Body of pancreas (tissue), 4 donors: ENCODE data around the gene AUTS2. TPM values are rescaled to one million over a fixed set of nuclear protein-coding genes. Genes with fewer than 3 reads are reported as not detected.

Experiments
- ATAC-seq: fragments of 150-250 bp; one replicate; pipeline ENCODE4 v1.9.1; 2016
- DNase-seq, 4 donors: peaks; one replicate each; pipeline ENCODE4 v3.0.0-alpha.2; 2019
- H3K27ac ChIP-seq, 4 donors: fragments of 200-600 bp; sonication (generic); 1 replicate in 3 of 4; 2 replicates in 1 of 4; pipeline versions ENCODE4 v1.5.1 to v1.6.1; 2016 to 2019; ENCODE audit warnings: mild to moderate bottlenecking in 1 of 4, mixed read lengths in 1 of 4, moderate library complexity in 1 of 4
- H3K27me3 ChIP-seq, 2 donors: fragments of 200-600 bp; sonication (generic); one replicate each; pipeline ENCODE4 v1.6.0; 2016; ENCODE audit warnings: mild to moderate bottlenecking in 1 of 2
- H3K36me3 ChIP-seq, 2 donors: fragments of 200-600 bp; sonication (generic); replicated peaks in 1 of 2; 2 replicates each; pipeline ENCODE4 v1.5.1; 2016; ENCODE audit warnings: low read depth in 2 of 2; ENCODE audit not compliant: insufficient read depth in 1 of 2
- H3K4me1 ChIP-seq: fragments of 200-600 bp; sonication (generic); one replicate; pipeline ENCODE4 v1.6.0; 2016
- H3K4me3 ChIP-seq, 2 donors: fragments of 200-600 bp; sonication (generic); 1 replicate in 1 of 2; 2 replicates in 1 of 2; pipeline ENCODE4 v1.5.1; 2016 to 2019
- H3K9me3 ChIP-seq, 3 donors: fragments of 200-600 bp; sonication (generic); 1 replicate in 2 of 3; 2 replicates in 1 of 3; pipeline ENCODE4 v1.5.1; 2016
- POLR2A ChIP-seq, 3 donors: fragments of 450-650 bp; IDR thresholded peaks; one replicate each; pipeline ENCODE4 v1.6.1; 2016; ENCODE audit warnings: antibody characterized with exemption in 3 of 3, mild to moderate bottlenecking in 2 of 3
- WGBS, 2 donors: methylation state at CpG; one replicate each; pipeline ENCODE4 v1.1.5; 2017; 5-methylcytosine and 5-hydroxymethylcytosine counted together
- intact Hi-C: fragments of 100-400 bp; cut with DNase I; formaldehyde crosslinking; loops from one replicate; pipeline ENCODE4 v1.15.1; 2023
- total RNA-seq, 2 donors: library from RNA; depleted of rRNA; stranded (reverse); fragments of >200 nt; gene quantifications; one replicate each; pipeline ENCODE4 v1.1.0, GENCODE V29; 2016
- TF ChIP-seq, protein P1 (sequence below), 7 experiments: fragments of 450-650 bp in 4 of 7; fragments of 200-600 bp in 3 of 7; sonication (generic) in 3 of 7; IDR thresholded peaks; one replicate each; pipeline ENCODE4 v1.5.1; 2016 to 2019; ENCODE audit warnings: antibody characterized with exemption in 7 of 7

Gene AUTS2
- total RNA-seq, 2 donors from 2014 or later, result 11.7 to 18.5 TPM

DNA sequence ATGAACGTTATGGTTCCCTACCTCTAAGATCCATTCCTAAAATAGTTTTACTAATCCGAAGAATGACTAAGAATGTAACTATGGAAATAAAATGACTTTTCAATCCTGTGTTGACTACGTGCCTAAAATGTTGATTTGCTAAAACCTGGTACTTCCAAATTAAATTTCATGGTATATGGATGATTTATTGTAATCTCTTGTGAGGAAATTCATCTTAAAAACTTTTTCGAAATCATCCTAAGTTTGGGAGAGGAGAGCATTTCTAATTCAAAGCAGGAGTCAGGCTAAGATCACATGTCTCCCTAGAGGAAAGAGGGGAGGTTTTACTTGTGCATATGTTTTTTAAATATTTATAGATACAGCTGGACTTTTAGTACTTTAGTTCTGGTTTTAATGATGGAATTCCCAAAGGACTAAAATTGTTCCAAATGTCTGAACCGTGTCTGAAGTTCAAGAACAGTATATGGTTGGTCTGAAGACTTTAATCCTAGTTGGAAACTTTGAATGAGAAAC is 483.9 kb downstream of the AUTS2 start:
- DNase-seq (no peak), ATAC-seq (no peak)
- H3K27ac ChIP-seq, result no peak overlapping the region
- intact Hi-C loops, result no loop called here
- TF ChIP-seq POLR2A (IDR thresholded peaks at IDR 0.05), result no peak
- TF ChIP-seq, protein P1, sequence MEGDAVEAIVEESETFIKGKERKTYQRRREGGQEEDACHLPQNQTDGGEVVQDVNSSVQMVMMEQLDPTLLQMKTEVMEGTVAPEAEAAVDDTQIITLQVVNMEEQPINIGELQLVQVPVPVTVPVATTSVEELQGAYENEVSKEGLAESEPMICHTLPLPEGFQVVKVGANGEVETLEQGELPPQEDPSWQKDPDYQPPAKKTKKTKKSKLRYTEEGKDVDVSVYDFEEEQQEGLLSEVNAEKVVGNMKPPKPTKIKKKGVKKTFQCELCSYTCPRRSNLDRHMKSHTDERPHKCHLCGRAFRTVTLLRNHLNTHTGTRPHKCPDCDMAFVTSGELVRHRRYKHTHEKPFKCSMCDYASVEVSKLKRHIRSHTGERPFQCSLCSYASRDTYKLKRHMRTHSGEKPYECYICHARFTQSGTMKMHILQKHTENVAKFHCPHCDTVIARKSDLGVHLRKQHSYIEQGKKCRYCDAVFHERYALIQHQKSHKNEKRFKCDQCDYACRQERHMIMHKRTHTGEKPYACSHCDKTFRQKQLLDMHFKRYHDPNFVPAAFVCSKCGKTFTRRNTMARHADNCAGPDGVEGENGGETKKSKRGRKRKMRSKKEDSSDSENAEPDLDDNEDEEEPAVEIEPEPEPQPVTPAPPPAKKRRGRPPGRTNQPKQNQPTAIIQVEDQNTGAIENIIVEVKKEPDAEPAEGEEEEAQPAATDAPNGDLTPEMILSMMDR (IDR thresholded peaks at IDR 0.05), result no peak
- no peaks in the 10 kb centered on the region for H3K4me1 ChIP-seq
- no peaks in the 10 kb centered on the region for H3K36me3 ChIP-seq
- 61 to 67% methylated on average over 5 of the region's 5 CpGs for WGBS, 2 donors
- H3K4me3 ChIP-seq, result no peak overlapping the region
- no peaks in the 10 kb centered on the region for H3K27me3 ChIP-seq
- peaks cover 0 to 5% (median 0%) of the 10 kb centered on the region in 3 donors for H3K9me3 ChIP-seq

DNA sequence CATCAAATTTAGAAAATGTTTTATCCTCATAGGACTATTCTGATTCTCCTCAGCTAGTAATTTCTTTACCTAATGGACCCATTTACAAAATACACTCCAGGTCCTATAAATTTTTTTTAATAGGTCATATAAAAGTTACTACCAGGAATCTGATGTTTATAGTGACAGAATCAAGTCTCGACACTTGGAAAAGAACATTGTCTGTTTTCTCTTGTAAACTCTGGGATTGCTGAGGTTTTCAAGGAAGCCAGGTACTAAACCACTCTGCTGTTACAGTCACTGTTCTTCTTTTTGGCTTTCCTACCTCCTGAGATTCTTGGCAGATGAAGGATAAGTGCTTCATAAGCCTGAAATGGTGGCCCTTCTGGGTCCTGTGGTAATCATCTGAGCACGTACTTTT is 493.1 kb downstream of the AUTS2 start:
- no peak for DNase-seq
- Histone ChIP-seq H3K4me3 (no peak overlapping the region), H3K4me1 (peaks cover 18% of the 10 kb centered on the region), H3K36me3 (no peaks in the 10 kb centered on the region), H3K27me3 (no peaks in the 10 kb centered on the region), H3K27ac (no peak overlapping the region), H3K9me3 (peaks cover 0 to under 1% (median 0%) of the 10 kb centered on the region in 3 donors)
- no peak for ATAC-seq
- WGBS, 2 donors, result 83% methylated on average over 2 of the region's 2 CpGs
- TF ChIP-seq, protein P1 (IDR thresholded peaks at IDR 0.05), result no peak
- TF ChIP-seq POLR2A (IDR thresholded peaks at IDR 0.05), result no peak
- intact Hi-C loops, result no loop called here

DNA sequence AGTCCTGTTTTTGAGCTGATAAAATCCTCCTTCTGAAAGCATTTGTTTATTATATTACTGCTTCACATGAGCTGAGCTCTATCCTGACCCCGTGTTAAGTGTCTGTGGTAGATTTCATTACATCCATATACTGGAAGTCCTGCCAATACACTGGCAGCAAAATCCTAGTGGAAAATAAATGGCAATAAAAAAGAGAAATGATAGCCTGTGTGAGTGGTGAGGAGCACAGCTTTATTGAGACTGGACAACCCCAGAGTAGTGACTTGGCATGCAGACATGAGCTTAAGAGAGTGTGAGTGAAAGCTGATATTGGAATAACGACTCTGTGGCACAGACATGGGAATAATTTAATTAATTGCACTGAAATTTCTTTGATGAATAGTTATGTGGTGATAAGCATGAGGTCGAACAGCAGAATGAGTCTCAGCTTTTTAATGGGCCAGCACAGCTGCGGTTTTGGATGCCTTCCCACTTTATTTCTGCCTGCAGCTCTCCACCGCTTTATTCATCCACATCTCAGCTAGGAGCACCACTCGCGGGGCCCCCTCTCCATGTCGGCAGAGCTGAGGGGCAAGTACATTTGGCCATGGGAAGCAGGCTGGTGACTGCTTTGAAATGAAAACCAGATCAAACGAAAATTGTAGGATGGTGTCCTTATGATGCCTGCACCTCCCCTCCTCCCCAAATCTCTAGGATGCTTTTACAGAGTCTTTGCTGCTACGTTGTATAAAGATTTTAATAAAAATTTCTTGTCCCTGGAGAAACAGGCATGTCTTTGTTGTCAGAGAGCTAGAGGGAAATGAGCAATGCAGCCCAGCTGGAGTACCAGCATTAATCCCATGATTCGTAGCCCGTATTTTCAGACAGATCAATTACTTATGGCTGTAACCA is 494.3 kb downstream of the AUTS2 start:
- DNase-seq (no peak), ATAC-seq (no peak)
- H3K4me3 ChIP-seq, result no peak overlapping the region
- H3K36me3 ChIP-seq, result no peaks in the 10 kb centered on the region
- WGBS, 2 donors, result 16% methylated on average over 12 of the region's 12 CpGs
- H3K27me3 ChIP-seq, result no peaks in the 10 kb centered on the region
- no peaks in the 10 kb centered on the region for H3K9me3 ChIP-seq
- TF ChIP-seq, protein P1 (IDR thresholded peaks at IDR 0.05), result no peak
- TF ChIP-seq POLR2A (IDR thresholded peaks at IDR 0.05), result no peak
- intact Hi-C loops, result no loop called here
- H3K4me1 ChIP-seq, result peaks cover 18% of the 10 kb centered on the region
- H3K27ac ChIP-seq, result peak overlapping the region in 2 of 4 donors; percentile 16 to 31

DNA sequence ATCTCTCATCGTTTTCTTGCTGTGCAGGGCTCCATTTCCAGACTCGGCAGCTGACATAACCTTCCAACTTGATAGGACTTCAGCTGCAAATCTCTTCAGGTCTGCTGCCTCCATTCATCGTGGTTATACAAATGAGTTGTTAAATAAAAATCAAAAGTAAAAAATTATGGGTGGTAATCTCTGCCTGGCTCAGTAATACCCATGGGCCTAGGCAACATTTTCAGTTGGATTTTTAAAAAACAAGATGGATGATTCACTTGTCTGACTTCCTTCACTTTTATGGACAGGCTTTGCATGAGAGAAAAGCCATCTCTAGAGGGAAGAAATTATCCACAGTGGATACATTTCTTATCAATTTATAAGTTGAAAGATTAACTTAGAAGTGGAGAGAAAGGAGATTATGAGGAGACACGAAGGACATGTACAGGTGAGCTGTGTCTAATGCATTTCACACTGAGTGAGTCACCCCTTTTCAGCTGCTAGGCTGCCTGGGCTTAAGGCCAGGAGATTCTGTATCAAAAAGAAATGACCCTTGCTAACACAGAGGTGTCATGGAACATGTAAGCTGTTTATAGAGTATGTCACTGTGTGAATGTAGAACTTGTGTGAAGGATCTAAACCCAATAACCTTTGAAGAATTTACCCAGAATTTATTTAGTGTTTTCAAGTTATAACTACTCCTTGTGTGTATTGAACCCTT is 495.1 kb downstream of the AUTS2 start:
- WGBS, 2 donors, result 20 to 31% methylated on average over 4 of the region's 4 CpGs
- Histone ChIP-seq H3K4me1 (peaks cover 18% of the 10 kb centered on the region), H3K4me3 (no peak overlapping the region), H3K9me3 (no peaks in the 10 kb centered on the region), H3K27me3 (no peaks in the 10 kb centered on the region), H3K27ac (peak overlapping the region in 2 of 4 donors; percentile 16 to 31), H3K36me3 (no peaks in the 10 kb centered on the region)
- DNase-seq, result peak in 3 of 4 donors; percentile 19 to 34 (median 25)
- intact Hi-C loops, result no loop called here
- ATAC-seq, result peak; percentile 58
- TF ChIP-seq, protein P1 (IDR thresholded peaks at IDR 0.05), result no peak
- no peak for TF ChIP-seq POLR2A (IDR thresholded peaks at IDR 0.05)
